Activated effector memory CD4-positive, alpha-beta T cell treated with Interleukin-2 at 50 U/mL for 16 hours (primary cell): ENCODE results near the gene AFF3.

ENCODE experiments used
- DNase-seq: peaks from one replicate; pipeline ENCODE4 v3.0.0-alpha.2; 2020

Gene AFF3

GRCh38 chr2:100067784-100068183 is 74.6 kb downstream of the AFF3 start:
- DNase-seq: no peak

DNA sequence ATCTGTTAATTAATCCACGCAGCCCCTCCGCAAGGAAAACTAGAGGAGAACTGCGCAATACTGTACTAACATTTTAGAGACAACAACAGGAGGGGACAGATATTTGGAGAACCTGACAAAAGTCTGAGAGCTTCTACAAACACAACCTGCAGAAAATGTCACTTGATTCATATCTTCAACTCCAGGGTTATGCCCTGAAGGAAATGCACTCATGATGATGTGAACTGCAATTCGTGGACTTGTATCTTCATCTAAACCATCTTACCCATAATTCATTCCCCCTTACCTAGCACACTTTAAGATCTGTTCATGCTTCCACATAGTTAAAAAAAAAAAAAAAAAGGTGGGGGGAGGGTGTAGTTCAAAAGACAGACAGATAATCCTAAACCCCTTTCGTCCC is 75.5 kb downstream of the AFF3 start:
- no peak for DNase-seq

DNA sequence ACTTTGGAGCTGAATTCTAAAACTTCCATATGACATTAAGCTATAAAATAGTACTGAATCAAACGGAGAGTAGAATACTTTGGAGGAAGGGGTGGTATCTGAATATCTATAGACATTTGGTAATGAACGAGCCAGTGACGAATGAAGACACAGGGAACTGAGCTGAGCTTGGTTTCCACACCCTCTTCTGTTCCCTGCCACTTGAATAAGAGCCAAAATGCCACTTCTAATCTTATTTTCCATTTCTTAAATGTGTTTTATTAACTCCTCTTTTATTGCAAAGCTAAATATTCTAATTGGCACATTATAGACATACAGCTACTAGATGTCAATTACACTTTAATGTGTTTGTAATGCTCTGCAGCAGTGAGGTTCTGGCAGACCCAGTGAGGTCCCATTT is 76.1 kb downstream of the AFF3 start:
- no peak for DNase-seq

DNA sequence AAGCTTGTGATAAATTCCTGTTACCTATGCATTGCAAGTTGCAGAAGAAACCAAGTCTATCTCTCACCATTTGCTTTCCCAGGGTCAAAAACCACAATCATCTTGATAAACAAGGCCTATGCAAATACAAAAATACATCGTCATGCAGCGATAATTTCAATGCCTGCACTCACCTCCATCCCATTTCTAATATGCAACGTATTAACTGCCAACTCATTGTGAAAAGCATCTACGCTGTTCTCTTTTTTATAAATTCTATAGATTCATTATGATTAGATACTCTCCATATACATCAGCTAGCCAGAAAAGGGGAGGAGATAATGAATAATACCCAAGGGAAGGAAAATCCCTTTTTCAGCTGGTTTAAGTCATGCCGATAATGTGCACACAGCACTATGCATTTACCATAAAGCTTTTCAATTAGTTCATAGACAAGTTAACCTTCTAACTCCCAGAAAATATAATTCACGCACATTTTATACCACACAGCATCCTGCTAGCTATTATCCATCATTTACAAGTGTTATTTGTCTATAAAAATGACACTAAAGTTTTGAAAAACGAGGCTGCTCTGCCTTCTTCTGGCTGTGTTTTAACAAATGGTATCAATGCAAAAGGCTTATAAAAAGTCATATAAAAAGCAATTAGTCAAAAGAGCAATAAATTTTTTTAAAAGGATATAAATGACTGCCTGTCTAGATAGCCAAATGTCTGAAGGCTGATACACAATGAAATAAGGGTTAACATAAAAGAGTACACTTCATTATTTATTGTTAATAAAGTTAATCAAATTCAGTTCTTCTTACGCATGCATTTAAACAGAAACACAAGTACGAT is 77.6 kb downstream of the AFF3 start:
- DNase-seq: no peak

GRCh38 chr2:100064165-100064564 is 78.2 kb downstream of the AFF3 start:
- no peak for DNase-seq

DNA sequence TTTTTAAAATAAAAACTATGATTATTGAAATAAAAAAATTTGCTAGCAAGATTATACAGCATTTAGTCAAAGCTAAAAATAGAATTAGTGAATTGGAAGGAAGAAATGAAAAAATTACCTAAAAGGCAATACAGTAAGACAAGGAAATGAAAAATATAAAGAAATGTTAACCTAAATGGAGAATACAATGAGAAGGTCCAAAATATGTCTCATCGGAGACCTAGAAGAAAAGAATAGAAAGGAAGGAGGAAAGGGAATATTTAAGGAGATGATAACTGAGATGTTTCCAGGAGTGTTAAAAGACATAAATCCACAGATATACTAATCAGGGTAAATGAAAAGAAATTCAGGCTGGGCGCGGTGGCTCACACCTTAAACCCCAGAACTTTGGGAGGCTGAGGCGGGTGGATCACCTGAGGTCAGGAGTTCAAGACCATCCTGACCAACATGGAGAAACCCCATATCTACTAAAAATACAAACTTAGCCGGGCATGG is 78.9 kb downstream of the AFF3 start:
- DNase-seq: no peak

GRCh38 chr2:100062336-100062735 is 80.1 kb downstream of the AFF3 start:
- no peak for DNase-seq

- DNase-seq: no peak
Measured at GRCh38 chr2:100060875-100061274, 81.5 kb downstream of the AFF3 start.

DNA sequence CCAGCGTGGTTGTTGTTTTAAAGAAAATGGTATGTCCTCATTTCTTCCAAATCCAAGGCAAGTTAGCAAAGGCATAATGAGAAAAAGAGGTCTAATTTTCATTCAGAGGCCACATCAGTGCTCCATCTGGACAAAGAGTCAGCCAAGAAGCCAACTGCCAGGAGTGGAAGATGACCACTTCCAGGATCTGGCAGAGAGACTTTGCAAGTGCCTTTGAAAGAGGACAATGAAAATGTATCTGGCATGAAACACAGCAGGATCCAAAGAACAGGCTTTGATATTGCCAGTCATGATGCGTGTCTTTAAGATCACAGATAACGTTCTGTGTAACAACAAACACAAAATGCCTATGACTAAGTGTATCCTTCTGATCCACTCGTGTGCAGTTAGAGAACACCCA is 82.8 kb downstream of the AFF3 start:
- no peak for DNase-seq

- DNase-seq: no peak
Measured at GRCh38 chr2:100057901-100058261, 84.5 kb downstream of the AFF3 start.

DNA sequence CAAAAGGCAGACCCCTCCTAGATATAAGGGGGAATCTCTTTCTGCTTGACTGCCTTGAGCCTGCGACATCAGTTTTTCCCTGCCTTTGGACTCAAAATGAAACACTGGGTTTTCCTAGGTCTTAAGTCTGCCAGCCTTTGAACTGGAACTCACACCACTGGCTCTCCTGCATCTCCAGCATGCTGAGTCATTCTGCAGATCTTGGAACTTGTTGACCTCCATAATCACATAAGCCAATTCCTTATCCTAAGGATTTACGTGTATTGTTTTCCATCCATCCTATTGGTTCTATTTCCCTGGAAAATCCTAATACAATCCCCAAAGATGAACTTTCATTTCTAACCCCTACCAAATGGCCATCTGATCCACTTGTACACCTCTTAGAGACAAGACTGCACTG is 88.0 kb downstream of the AFF3 start:
- DNase-seq: no peak

- DNase-seq: no peak
Measured at GRCh38 chr2:100053087-100053885, 89.1 kb downstream of the AFF3 start.

DNA sequence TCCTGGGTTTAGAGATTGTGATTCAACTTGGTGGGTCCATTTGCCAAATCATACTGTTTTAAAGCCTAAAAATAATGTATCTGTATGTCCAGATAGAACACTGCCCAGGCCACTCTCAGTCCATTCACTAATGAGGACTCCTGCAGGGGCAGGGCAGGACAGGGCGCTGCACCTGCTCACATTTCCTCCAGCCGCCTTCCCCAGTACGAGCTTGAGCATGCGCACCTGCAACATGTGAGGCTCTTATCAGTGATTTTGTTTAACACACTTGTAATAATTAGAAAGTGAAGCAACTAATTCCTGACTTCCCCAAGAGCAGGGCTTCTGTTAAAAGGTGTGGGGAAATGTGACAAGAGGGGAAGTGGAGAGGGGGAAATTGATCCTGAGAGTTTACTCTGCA is 89.7 kb downstream of the AFF3 start:
- DNase-seq: no peak

DNA sequence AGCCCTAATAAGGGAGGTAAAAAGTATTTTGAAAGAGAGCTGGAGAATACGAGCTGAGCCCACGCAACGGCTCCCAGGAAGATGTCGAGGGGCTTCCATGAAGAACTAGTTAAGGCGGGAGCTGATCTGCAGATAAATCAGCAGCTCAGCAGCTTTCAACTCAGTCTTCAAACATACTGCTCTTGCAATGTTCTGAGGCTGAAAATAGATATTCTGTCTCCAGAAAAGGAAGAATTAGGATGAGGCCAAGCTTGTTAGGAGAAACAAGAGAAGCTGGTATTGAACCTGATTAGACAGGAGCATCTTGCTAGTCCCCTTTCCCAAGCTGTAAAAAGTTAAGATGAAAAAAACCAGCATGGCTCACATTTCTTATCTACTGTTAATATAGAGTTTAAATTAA is 91.1 kb downstream of the AFF3 start:
- no peak for DNase-seq

DNA sequence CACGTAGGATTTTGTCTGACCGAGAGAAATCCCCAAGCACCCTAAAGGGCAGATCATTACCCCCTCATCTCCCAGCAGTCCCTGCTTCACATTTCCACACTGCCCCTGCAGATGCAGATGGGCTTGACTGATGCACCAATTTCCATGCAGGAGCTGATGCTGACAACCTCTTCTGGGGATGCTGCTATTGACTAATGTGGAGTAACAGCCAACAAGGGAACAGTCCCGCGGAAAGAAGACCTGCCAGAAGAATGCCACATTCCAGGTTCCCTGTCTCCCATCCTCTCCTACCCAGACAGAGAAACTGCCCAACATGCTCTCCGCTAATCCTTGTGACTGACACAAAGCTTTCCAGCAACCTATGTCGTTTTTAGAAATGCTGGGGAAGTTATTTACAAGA is 91.7 kb downstream of the AFF3 start:
- DNase-seq: no peak

DNA sequence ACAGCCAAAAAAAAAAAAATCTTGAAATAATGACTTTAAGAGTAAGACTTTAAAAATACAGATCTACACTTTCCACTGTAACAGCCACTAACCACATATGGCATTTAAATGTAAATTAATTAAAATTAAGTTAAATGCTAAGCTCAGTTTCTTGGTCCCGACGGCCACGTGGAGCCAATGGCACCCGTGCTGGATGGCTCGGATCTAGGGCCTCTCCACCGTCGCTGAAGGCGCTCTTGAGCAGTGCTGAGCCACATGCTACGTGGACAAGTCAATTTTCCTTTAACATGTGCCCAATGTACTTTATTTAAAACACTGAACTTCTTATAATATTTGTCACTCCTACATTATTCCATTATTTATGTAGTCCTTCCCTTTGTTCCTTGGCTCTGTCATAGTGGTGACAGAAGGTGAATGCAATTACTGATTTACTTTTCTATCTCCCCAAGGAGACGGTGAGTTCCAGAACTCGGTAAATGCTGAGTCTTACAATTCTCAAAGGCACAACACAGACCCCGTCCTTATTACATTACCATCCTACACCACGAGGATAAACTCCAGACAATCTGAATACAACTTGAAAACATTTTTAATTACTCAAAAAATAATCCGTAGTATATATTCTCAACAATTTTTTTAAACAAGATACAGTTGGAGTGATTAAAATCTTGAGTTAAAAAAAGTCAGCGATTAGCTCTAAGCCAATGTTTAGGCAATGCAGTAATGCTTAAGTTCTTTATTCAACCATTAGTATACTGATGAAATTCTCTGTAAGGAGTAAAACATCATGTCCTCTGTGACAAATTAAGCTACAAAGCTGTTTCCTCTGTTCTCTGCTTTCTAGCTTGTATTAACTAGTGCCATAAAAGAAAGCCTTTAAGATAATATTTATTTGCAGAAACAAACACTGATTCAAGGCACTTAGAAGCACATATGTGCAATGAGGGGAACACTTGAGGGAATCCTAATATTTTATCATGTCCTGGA is 95.1 kb downstream of the AFF3 start:
- DNase-seq: no peak

GRCh38 chr2:100045000-100045399 is 97.4 kb downstream of the AFF3 start:
- DNase-seq: no peak

GRCh38 chr2:100043891-100044255 is 98.5 kb downstream of the AFF3 start:
- no peak for DNase-seq

DNA sequence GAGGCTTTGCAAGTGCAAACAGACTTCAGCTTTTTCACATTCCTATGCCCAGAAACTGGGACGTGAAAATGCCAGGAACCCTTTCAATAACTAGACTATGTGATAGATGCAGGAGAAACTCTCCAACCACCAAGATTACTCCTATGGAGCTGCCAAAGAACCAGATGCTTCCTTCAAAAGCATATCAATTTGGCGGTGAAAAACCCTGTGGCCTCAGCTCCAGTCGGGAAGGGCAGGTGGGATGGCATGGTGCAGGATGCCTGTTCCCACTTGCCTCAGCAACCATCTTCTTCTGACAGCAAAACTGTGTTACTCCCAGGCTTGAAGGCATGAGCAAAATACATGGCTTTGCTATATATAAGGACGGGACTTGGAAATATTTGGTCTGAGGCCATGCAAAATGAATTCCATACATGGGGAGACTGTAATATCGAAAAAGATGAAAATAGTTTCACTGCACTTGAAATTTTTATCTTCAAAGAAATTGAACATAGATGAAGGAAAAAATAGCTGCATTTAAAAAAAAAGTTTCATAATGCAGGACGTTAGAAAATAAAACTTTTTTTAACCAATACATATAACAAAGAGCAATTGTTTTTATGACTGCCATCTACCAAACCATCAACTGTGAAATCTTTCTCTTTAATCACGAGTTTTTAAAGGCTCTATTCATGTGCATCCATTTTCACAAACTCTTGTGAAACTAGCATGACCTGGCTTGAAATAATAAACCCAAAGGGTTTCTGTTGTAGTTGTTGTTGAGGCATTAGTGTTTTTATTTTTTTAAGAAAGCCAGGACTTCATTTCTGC is 99.1 kb downstream of the AFF3 start:
- no peak for DNase-seq

- DNase-seq: no peak
Measured at GRCh38 chr2:100042562-100042961, 99.8 kb downstream of the AFF3 start.

- DNase-seq: no peak
Measured at GRCh38 chr2:100041946-100042345, 100.4 kb downstream of the AFF3 start.

- DNase-seq: no peak
Measured at GRCh38 chr2:100041385-100041784, 101.0 kb downstream of the AFF3 start.
